A673 (cell line): ENCODE data around the gene RABGGTA.

ENCODE experiments used
- CTCF ChIP-seq: fragments of 300-800, 200-600 bp; sonication (generic); conservative IDR thresholded peaks from 2 replicates; pipeline ENCODE4 v1.5.1; 2017; ENCODE audit warnings: low read depth, mild to moderate bottlenecking, antibody characterized with exemption, low read length, moderate library complexity, mixed read lengths
- EZH2 ChIP-seq: fragments of 200-600 bp; sonication (generic); IDR thresholded peaks from 2 replicates; pipeline ENCODE4 v1.6.1; 2017; ENCODE audit warnings: borderline replicate concordance, low read depth, mild to moderate bottlenecking, mixed read lengths, antibody characterized with exemption, low read length; ENCODE audit not compliant: poor library complexity, severe bottlenecking

GRCh38 chr14:24254630-24255392, 16.6 kb downstream of the RABGGTA start:
- no peak for TF ChIP-seq CTCF
- TF ChIP-seq EZH2: no peak
